ENCODE data around the gene HABP2. TPM values are rescaled to one million over a fixed set of nuclear protein-coding genes. Genes with fewer than 3 reads are reported as not detected.

The HABP2 gene
- total RNA-seq, 1 experiment from 2014 or later = not detected

- Histone ChIP-seq H4K91ac (ENCODE audit: insufficient read length, low read depth, low read length) (no peak overlapping the region), H3K18ac (ENCODE audit: insufficient read length, low read depth, low read length) (no peak overlapping the region), H2AK5ac (ENCODE audit: insufficient read length, low read length) (no peak overlapping the region), H3T11ph (ENCODE audit: low read length) (no peak overlapping the region), H3K23ac (ENCODE audit: insufficient read length, low read depth, low read length) (no peak overlapping the region), H2BK15ac (ENCODE audit: low read depth, low read length) (no peak overlapping the region), H4K20me1 (ENCODE audit: control insufficient read depth, insufficient read depth, insufficient read length) (no peaks in the 10 kb centered on the region), H4K5ac (ENCODE audit: insufficient read length, low read depth, low read length) (no peak overlapping the region), H3K9ac (ENCODE audit: extremely low read depth, insufficient read length, low read length) (no peak overlapping the region), H3K4me2 (ENCODE audit: insufficient read depth, insufficient read length, low read length) (no peak overlapping the region), H3K9me3 (ENCODE audit: control insufficient read depth, low read depth, low read length) (no peaks in the 10 kb centered on the region), H3K79me2 (ENCODE audit: insufficient read depth, low read length) (no peaks in the 10 kb centered on the region), H3K23me2 (ENCODE audit: insufficient read length, low read depth, low read length, poor library complexity, severe bottlenecking) (peaks cover 2% of the 10 kb centered on the region), H3K79me1 (ENCODE audit: insufficient read depth, low read depth, low read length, poor library complexity, severe bottlenecking) (no peaks in the 10 kb centered on the region), H4K8ac (replicated peaks; ENCODE audit: insufficient read length, low read depth, low read length) (no peak overlapping the region), H3K27ac (ENCODE audit: insufficient read length, low read depth, low read length) (no peak overlapping the region), H2BK120ac (ENCODE audit: low read depth, low read length, poor library complexity, severe bottlenecking) (no peak overlapping the region), H3K56ac (ENCODE audit: insufficient read length, low read depth, low read length) (no peak overlapping the region), H2AFZ (ENCODE audit: low read length) (no peak overlapping the region), H2BK12ac (ENCODE audit: insufficient read length, low read depth, low read length) (no peak overlapping the region), H3K27me3 (ENCODE audit: insufficient read depth, low read length) (no peaks in the 10 kb centered on the region), H3K4ac (ENCODE audit: low read depth, low read length) (no peak overlapping the region), H2BK5ac (ENCODE audit: insufficient read length, low read length) (no peak overlapping the region), H2BK20ac (ENCODE audit: low read depth, low read length, poor library complexity, severe bottlenecking) (no peak overlapping the region), H3K14ac (ENCODE audit: insufficient read depth, low read length) (no peak overlapping the region), H3K4me1 (ENCODE audit: insufficient read depth, low read length) (0 out of 2 replicates have a peak, but pooled peaks cover 8% of the 10 kb centered on the region)
- no peak for DNase-seq
- WGBS (ENCODE audit: extremely low coverage, insufficient read length, low lambda C conversion rate) = no CpG with 5 or more reads among the region's 1 CpG
- no peaks in the 10 kb centered on the region for H3K9me3 Mint-ChIP-seq
- no peak overlapping the region for H3K4me3 Mint-ChIP-seq
- H3K36me3 Mint-ChIP-seq (ENCODE audit: insufficient read depth in 1 of 3, low read depth in 3 of 3) = no peaks in the 10 kb centered on the region; a peak in 1 of 7 replicates
- H3K27ac Mint-ChIP-seq = no peak overlapping the region
- H3K27me3 Mint-ChIP-seq (ENCODE audit: low read depth) = peaks cover 79% of the 10 kb centered on the region
- peaks cover 7 to 9% of the 10 kb centered on the region in 2 experiments for H3K4me1 Mint-ChIP-seq
- TF ChIP-seq CTCF (conservative IDR thresholded peaks at IDR 0.05) = no peak
Measured at GRCh38 chr10:113573368-113573767, 20.5 kb downstream of the HABP2 start.
